ENCODE results near the gene ABCG5. TPM values are rescaled to one million over a fixed set of nuclear protein-coding genes. Genes with fewer than 3 reads are reported as not detected.

The ABCG5 gene
- not detected in 2 replicates for total RNA-seq

GRCh38 chr2:43838560-43839267 lies at the start of gene ABCG5, which contains the start of gene ABCG8:
Gene ABCG5 (minus strand): TSS chr2:43838839. CDS start chr2:43838679, 160 bp downstream.
Gene ABCG8 (plus strand): TSS chr2:43838971. CDS start chr2:43839054, 83 bp downstream.

GRCh38 chr2:43773876-43774613 lies 64.6 kb downstream of the ABCG5 start, which contains the start of gene DYNC2LI1:
Gene DYNC2LI1 (plus strand): TSS chr2:43774039. CDS start chr2:43774139, 100 bp downstream.

Other genes starting within 250 kb of the ABCG5 start
- 32.1 and 32.9 TPM in 2 replicates for gene THADA, start 242.8 kb downstream of the ABCG5 start, total RNA-seq
- gene PLEKHH2, start 201.6 kb downstream of the ABCG5 start, total RNA-seq, result 1.7 and 8.9 TPM in 2 replicates
- gene C1GALT1C1L, start 162.4 kb downstream of the ABCG5 start, total RNA-seq, result 0.20 and 1.2 TPM in 2 replicates
- gene DYNC2LI1, start 64.8 kb downstream of the ABCG5 start, total RNA-seq, result 17.6 and 25.8 TPM in 2 replicates
- not detected in 2 replicates for gene ABCG8, start 132 bp upstream of the ABCG5 start, total RNA-seq
- 60.2 and 66.4 TPM in 2 replicates for gene LRPPRC, start 157.2 kb upstream of the ABCG5 start, total RNA-seq

All from smooth muscle cell of the pulmonary artery (primary cell).